ENCODE results near the gene CAPSL.

DNA sequence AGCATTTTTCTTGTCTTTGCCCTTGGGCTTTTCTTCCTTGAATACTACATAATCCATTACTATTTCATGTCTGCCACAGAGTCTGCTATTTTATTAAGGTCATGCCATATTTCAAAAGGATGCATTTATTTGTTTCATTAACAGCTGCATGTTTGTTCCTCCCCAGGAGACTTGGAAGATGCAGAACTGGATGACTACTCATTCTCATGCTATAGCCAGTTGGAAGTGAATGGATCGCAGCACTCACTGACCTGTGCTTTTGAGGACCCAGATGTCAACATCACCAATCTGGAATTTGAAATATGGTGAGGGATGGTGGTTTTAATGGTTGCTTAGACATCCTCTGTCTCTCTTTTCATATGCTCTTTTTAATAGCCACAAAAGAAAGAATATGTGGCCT lies 77.7 kb downstream of the CAPSL start:
- TF ChIP-seq, protein P1, sequence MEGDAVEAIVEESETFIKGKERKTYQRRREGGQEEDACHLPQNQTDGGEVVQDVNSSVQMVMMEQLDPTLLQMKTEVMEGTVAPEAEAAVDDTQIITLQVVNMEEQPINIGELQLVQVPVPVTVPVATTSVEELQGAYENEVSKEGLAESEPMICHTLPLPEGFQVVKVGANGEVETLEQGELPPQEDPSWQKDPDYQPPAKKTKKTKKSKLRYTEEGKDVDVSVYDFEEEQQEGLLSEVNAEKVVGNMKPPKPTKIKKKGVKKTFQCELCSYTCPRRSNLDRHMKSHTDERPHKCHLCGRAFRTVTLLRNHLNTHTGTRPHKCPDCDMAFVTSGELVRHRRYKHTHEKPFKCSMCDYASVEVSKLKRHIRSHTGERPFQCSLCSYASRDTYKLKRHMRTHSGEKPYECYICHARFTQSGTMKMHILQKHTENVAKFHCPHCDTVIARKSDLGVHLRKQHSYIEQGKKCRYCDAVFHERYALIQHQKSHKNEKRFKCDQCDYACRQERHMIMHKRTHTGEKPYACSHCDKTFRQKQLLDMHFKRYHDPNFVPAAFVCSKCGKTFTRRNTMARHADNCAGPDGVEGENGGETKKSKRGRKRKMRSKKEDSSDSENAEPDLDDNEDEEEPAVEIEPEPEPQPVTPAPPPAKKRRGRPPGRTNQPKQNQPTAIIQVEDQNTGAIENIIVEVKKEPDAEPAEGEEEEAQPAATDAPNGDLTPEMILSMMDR (IDR thresholded peaks at IDR 0.05; ENCODE audit: low read depth, low read length): no peak
- TF ChIP-seq EZH2phosphoT487 (IDR thresholded peaks at IDR 0.05; ENCODE audit: low read depth): no peak

Measured in OCI-LY3 (cell line).